Cortex of kidney (tissue), 1 donor: Measurements from ENCODE around the gene IL13RA2.

Experiments
- DNase-seq: peaks from one replicate; lab custom pipeline; 2025; lab: John Stamatoyannopoulos, UW

IL13RA2 gene

DNA sequence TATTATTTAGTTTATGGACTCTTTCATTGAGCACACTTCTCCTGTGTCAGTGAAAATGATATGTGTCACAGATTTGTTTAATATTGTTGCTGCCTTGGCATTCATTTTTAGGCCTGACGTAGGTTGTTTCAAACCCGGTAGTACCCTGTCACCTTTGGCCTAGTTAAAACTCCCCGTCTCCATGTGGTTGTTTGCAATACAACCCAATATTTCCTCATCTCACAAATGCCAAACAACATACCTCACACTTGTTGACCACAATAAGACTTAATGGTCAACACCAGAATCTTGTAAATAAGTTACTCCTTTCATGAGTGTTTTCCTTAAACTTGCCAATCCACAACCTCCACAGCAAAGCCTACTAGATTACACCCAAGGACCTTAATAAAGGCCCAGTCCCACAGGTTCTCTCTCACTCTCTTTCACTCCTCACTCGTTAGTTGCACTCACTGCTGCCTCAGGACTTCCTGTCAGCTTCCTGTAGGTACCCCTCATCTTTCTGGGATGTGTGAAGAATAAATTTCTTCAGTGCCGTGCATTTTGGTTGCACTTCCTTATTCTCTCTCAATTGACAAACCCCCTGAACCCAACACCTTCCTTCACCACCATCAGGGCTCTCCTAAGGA lies 31.3 kb downstream of the IL13RA2 start:
- DNase-seq: no peak

DNA sequence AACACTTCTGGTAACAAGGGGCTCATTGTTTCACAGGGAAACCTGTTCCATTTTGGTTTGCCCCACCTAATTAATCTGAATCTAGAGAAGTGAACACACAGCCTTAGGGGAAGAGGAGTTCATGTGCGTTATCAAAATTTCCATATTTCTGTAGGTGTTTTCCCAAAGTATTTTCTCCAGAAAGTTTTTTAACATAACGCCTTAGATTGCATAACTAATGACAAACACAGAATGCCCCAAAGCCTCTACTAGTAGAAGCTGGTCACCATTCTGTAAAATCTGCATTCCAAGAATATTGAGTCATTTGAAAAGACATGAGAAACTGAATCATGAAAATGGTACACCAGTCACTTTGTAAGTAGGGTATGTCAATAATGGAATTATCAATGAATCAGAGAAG lies 41.1 kb downstream of the IL13RA2 start:
- DNase-seq: no peak

DNA sequence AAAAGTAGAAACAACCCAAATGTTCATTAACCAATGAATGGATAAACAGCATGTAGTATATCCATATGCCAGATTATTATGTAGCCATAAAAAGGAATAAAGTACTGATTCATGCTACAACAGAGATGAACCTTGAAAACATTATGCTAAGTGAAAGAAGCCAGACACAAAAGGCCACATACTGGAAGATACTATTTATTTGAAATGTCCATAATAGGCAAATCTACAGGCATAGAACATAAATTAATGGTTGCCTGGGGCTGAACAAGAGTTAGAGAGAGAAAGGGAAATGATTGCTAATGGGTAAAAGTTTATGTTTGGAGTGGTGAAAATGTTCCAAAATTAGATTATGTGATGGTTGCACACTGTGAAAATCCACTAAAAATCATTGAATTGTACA lies 44.4 kb downstream of the IL13RA2 start:
- DNase-seq: no peak

DNA sequence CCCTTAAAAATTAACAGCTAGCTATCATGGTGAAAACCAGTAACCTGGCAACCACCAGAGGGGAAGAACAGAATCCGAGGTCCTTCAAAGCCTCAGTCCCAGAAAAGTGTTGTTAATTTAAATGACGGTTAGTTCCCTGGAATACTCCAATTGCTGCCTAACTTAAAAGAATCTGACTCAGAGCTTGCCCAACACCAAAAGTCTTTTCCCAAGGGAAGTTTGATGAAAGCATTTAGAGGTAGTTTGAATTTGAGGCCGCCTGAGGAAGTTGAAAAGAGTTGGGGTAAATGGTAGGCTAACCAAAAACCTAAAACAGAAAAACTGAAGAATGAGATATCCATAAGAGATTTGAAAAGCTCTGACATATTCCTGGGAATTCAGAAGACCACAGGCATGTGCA lies 46.6 kb downstream of the IL13RA2 start:
- DNase-seq: no peak

DNA sequence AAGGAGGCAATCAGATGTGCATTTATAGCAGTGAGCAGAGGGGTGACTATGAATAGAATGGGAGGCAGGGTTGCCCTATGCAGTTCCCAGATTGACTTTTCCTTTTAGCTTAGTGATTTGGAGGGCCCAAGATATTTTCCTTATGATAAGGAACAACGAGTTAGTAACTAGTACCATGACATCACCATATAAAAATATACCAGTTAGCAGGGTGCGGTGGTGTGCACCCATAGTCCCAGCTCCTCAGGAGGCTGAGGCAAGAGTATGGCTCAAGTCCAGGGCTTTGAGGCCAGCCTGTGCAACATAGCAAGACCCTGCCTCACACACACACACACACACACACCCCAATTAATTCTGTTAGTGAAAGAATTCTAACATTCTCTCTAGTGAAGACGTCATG lies 53.0 kb downstream of the IL13RA2 start:
- DNase-seq: no peak

DNA sequence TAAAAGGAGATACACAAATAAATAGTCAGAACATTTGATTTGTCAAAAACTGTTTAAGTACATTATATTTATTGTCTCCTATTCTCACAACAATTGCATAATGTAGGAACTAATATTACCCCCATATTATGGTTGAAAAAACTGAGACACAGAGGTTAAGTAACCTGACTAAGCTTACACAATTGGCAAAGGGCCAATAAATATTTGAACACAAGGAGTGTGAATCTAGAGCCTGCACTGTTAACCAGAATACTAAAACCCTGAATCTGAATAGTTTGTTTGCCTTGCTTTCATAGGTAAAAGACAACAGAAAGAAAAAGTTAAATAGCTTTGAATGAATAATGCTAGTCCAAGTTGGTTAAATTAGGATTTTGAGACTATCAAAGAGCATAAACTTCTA lies 55.2 kb downstream of the IL13RA2 start:
- DNase-seq: no peak

DNA sequence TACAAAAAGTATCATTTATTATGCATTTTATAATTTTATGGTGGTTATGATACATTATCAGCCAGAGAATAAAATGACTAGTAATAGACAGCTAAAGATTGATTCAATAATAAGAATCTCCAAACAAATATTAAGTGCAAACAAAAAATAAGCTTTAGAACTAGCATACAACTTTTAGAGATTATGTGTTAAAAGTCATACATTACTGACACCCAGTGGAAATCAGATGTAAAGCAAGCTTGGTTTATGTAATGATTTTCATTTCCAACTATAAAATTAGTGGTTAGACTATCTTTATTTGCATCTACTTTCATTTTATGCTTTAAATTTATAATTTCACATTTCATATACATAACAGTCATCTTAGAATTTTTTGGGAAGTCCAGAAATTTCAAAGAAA lies 57.7 kb downstream of the IL13RA2 start:
- no peak for DNase-seq
